ENCODE results near the gene RNF151. TPM values are rescaled to one million over a fixed set of nuclear protein-coding genes. Genes with fewer than 3 reads are reported as not detected.

RNF151 gene
- total and polyA plus RNA-seq, 2 of the 13 experiments (the other 11 are each of a cell fraction or from before 2014, with no cell fraction given): not detected

GRCh38 chr16:2009791-2010510, 43.3 kb downstream of the RNF151 start, which contains the start of gene ZNF598 (continued):
- TF ChIP-seq NRL (CRISPR knock-in tag; IDR thresholded peaks at IDR 0.05; ENCODE audit: borderline replicate concordance) (peak; percentile 36; the same call in 1 of the 2 replicates), ZNF234 (CRISPR knock-in tag; conservative IDR thresholded peaks at IDR 0.05) (no peak), ETV5 (CRISPR knock-in tag; IDR thresholded peaks at IDR 0.05; ENCODE audit: borderline replicate concordance) (peak; percentile 23; the same call in 1 of the 2 replicates), ZNF609 (CRISPR knock-in tag; IDR thresholded peaks at IDR 0.05; ENCODE audit: borderline replicate concordance) (no peak), NFATC3 (CRISPR knock-in tag; IDR thresholded peaks at IDR 0.05) (0 out of 2 replicates have a peak, but pooled peaks have one; percentile 66), ONECUT2 (CRISPR knock-in tag; IDR thresholded peaks at IDR 0.05) (no peak), ZNF773 (CRISPR knock-in tag; IDR thresholded peaks at IDR 0.05; ENCODE audit: borderline replicate concordance) (no peak), MEIS2 (CRISPR knock-in tag; IDR thresholded peaks at IDR 0.05) (0 out of 2 replicates have a peak, but pooled peaks have one; percentile 11), HNRNPLL (IDR thresholded peaks at IDR 0.05; ENCODE audit: low read depth, low read length, poor library complexity, severe bottlenecking) (no peak), MAX (IDR thresholded peaks at IDR 0.05) (peak; percentile 92), NFIC (IDR thresholded peaks at IDR 0.05; ENCODE audit: low read length) (no peak), KAT7 (CRISPR knock-in tag; IDR thresholded peaks at IDR 0.05; ENCODE audit: borderline replicate concordance) (peak; percentile 84), ZNF768 (CRISPR knock-in tag; IDR thresholded peaks at IDR 0.05) (peak; percentile 45; the same call in 1 of the 2 replicates), HCFC1 (IDR thresholded peaks at IDR 0.05; ENCODE audit: low read depth, low read length) (peak; percentile 54), PAF1 (CRISPR knock-in tag; IDR thresholded peaks at IDR 0.05) (no peak), MBNL3 (CRISPR knock-in tag; conservative IDR thresholded peaks at IDR 0.05) (no peak), ZNF510 (CRISPR knock-in tag; IDR thresholded peaks at IDR 0.05; ENCODE audit: low read depth) (no peak), RAD51 (IDR thresholded peaks at IDR 0.05; ENCODE audit: borderline replicate concordance) (no peak), ZNF30 (CRISPR knock-in tag; IDR thresholded peaks at IDR 0.05) (no peak), ZNF761 (CRISPR knock-in tag; conservative IDR thresholded peaks at IDR 0.05) (no peak; the same call in 1 of the 2 replicates), PHF8 (CRISPR knock-in tag; IDR thresholded peaks at IDR 0.05) (peak; percentile 86), IRX3 (CRISPR knock-in tag; IDR thresholded peaks at IDR 0.05; ENCODE audit: borderline replicate concordance, low read depth) (no peak)
- TF ChIP-seq, protein P1, sequence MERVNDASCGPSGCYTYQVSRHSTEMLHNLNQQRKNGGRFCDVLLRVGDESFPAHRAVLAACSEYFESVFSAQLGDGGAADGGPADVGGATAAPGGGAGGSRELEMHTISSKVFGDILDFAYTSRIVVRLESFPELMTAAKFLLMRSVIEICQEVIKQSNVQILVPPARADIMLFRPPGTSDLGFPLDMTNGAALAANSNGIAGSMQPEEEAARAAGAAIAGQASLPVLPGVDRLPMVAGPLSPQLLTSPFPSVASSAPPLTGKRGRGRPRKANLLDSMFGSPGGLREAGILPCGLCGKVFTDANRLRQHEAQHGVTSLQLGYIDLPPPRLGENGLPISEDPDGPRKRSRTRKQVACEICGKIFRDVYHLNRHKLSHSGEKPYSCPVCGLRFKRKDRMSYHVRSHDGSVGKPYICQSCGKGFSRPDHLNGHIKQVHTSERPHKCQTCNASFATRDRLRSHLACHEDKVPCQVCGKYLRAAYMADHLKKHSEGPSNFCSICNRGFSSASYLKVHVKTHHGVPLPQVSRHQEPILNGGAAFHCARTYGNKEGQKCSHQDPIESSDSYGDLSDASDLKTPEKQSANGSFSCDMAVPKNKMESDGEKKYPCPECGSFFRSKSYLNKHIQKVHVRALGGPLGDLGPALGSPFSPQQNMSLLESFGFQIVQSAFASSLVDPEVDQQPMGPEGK (CRISPR knock-in tag; IDR thresholded peaks at IDR 0.05): 0 out of 2 replicates have a peak, but pooled peaks have one; percentile 22

Measured in HepG2 (cell line).